ENCODE data around the gene CERK.

- TF ChIP-seq CTCF (IDR thresholded peaks at IDR 0.05) (no peak), POLR2A (IDR thresholded peaks at IDR 0.05) (no peak), POLR2AphosphoS5 (IDR thresholded peaks at IDR 0.05) (no peak)
These were observed 11.7 kb downstream of the CERK start for GRCh38 chr22:46726066-46726985.
